GM10266 (cell line): ENCODE results near the gene HOXD12.

Source experiments
- DNase-seq: peaks from one replicate; pipeline ENCODE4 v3.0.0; 2012; ENCODE audit errors: extremely low spot score
- CTCF ChIP-seq: IDR thresholded peaks from 2 replicates; pipeline ENCODE4 v1.5.1; 2012; ENCODE audit warnings: mild to moderate bottlenecking, low read depth; ENCODE audit not compliant: control insufficient read depth, insufficient read depth; ENCODE audit errors: missing control alignments

The HOXD12 gene

GRCh38 chr2:176081837-176082524, 17.6 kb upstream of the HOXD12 start:
- peak; percentile 45 for DNase-seq

GRCh38 chr2:176082525-176082823, 17.1 kb upstream of the HOXD12 start:
- no peak for DNase-seq
- TF ChIP-seq CTCF, result no peak

More at GRCh38 chr2:176081837-176082524, 17.6 kb upstream of the HOXD12 start:
- no peak for TF ChIP-seq CTCF

GRCh38 chr2:176082824-176083751, 16.5 kb upstream of the HOXD12 start:
- no peak for TF ChIP-seq CTCF
- no peak for DNase-seq

GRCh38 chr2:176083796-176084261, 15.8 kb upstream of the HOXD12 start, which contains the start of gene EVX2:
Gene EVX2, minus strand, starts transcription at chr2:176083962. Its CDS starts 186 bp downstream, at chr2:176083776.
- TF ChIP-seq CTCF, result no peak
- no peak for DNase-seq

- DNase-seq, result no peak
- no peak for TF ChIP-seq CTCF
Measured at GRCh38 chr2:176084611-176085119, 14.9 kb upstream of the HOXD12 start.

GRCh38 chr2:176085120-176085788, 14.3 kb upstream of the HOXD12 start:
- DNase-seq, result no peak
- TF ChIP-seq CTCF, result no peak
